SK-N-SH treated with all-trans-retinoic acid at 6 μM for 48 hours (cell line): ENCODE results near the gene SSB.

ENCODE experiments used
- OSR1 ChIP-seq: fragments of 250-450 bp; sonication (Bioruptor Pico); IDR thresholded peaks from 2 replicates; pipeline ENCODE4 v1.8.0; 2022; ENCODE audit warnings: moderate library complexity, mild to moderate bottlenecking, inconsistent platforms
- RARB ChIP-seq: fragments of 250-450 bp; sonication (Bioruptor Pico); IDR thresholded peaks from 2 replicates; pipeline ENCODE4 v1.8.0; 2021; ENCODE audit warnings: mild to moderate bottlenecking, moderate library complexity
- SNAI2 ChIP-seq: fragments of 250-450 bp; sonication (Bioruptor Pico); IDR thresholded peaks from 2 replicates; pipeline ENCODE4 v1.5.0; 2020; ENCODE audit warnings: mild to moderate bottlenecking, moderate library complexity

DNA sequence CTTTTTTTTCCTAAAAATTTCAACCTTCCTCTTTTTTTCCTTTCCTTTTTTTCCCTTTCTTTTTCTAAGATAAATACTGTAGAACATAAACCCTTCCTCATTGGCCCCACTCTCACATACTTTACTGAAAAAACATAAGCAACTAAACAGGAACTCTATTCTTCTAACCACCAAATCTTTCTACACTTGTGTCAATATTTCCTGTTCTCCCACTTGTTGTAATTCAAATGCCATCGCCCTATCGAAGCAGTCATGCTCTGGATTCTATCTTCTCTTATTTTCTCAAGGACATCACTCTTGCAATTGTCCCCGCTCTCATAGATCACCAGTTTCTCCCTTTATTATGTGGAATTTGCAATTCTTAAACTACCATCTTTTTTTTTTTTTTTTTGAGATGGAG lies 20.2 kb upstream of the SSB start:
- TF ChIP-seq RARB (CRISPR knock-in tag), result no peak
- TF ChIP-seq SNAI2 (CRISPR knock-in tag), result no peak
- no peak for TF ChIP-seq OSR1 (CRISPR knock-in tag)
